GM23338 (cell line): ENCODE results near the gene SPG7. TPM values are rescaled to one million over a fixed set of nuclear protein-coding genes. Genes with fewer than 3 reads are reported as not detected.

ENCODE experiments used
- ATAC-seq: fragments of 200-7000 bp; cut with Tn5 transposase; 3 replicates; pipeline ENCODE4 v1.9.1; 2020
- DNase-seq: peaks from one replicate; pipeline ENCODE4 v3.0.0-alpha.2; 2015; ENCODE audit warnings: low spot score
- H2AFZ ChIP-seq: fragments of 200-600 bp; sonication (generic); 2 replicates; pipeline ENCODE4 v1.8.0; 2016; ENCODE audit warnings: antibody characterized with exemption, mild to moderate bottlenecking, moderate library complexity
- H3F3A ChIP-seq: fragments of 200-600 bp; sonication (generic); replicated peaks from 2 replicates; pipeline ENCODE4 v1.8.0; 2017; ENCODE audit warnings: antibody characterized with exemption, mixed run types, low read depth
- H3K27ac ChIP-seq: fragments of 200-600 bp; sonication (generic); 2 replicates; pipeline ENCODE4 v1.6.1; 2016; ENCODE audit warnings: low read depth
- H3K27me3 ChIP-seq: fragments of 200-600 bp; sonication (generic); 2 replicates; pipeline ENCODE4 v1.8.0; 2016; ENCODE audit warnings: mild to moderate bottlenecking, mixed run types, moderate library complexity; ENCODE audit not compliant: insufficient read depth
- H3K36me3 ChIP-seq: fragments of 200-600 bp; sonication (generic); 2 replicates; pipeline ENCODE4 v1.8.0; 2016; ENCODE audit warnings: mild to moderate bottlenecking; ENCODE audit not compliant: insufficient read depth
- H3K4me1 ChIP-seq: fragments of 200-600 bp; sonication (generic); 2 replicates; pipeline ENCODE4 v1.8.0; 2016; ENCODE audit warnings: mild to moderate bottlenecking, moderate library complexity; ENCODE audit not compliant: insufficient read depth
- H3K4me2 ChIP-seq: fragments of 200-600 bp; sonication (generic); 2 replicates; pipeline ENCODE4 v1.7.1; 2017; ENCODE audit warnings: mixed run types
- H3K4me3 ChIP-seq: fragments of 200-600 bp; sonication (generic); 2 replicates; pipeline ENCODE4 v1.6.1; 2016; ENCODE audit warnings: mixed run types
- H3K79me2 ChIP-seq: fragments of 200-600 bp; sonication (generic); replicated peaks from 2 replicates; pipeline ENCODE4 v1.8.0; 2017; ENCODE audit warnings: mild to moderate bottlenecking; ENCODE audit not compliant: insufficient read depth
- H3K9me2 ChIP-seq: fragments of 200-600 bp; sonication (generic); 2 replicates; pipeline ENCODE4 v1.8.0; 2017; ENCODE audit not compliant: insufficient read depth
- H4K20me1 ChIP-seq: fragments of 200-600 bp; sonication (generic); replicated peaks from 2 replicates; pipeline ENCODE4 v1.8.0; 2017; ENCODE audit warnings: mild to moderate bottlenecking; ENCODE audit not compliant: insufficient read depth
- H3K27ac Mint-ChIP-seq: 2 replicates; pipeline ENCODE4 v1.8.0; 2020; ENCODE audit warnings: inconsistent platforms, mild to moderate bottlenecking, moderate library complexity, mixed read lengths
- H3K27me3 Mint-ChIP-seq: 3 replicates; pipeline ENCODE4 v1.8.0; 2022; ENCODE audit warnings: low read depth, mild to moderate bottlenecking, moderate library complexity, mixed read lengths, inconsistent platforms; ENCODE audit not compliant: insufficient read depth, poor library complexity
- H3K36me3 Mint-ChIP-seq: 3 replicates; pipeline ENCODE4 v1.8.0; 2021; ENCODE audit warnings: low read depth, mild to moderate bottlenecking, inconsistent platforms, moderate library complexity, mixed read lengths
- H3K4me1 Mint-ChIP-seq: 3 replicates; pipeline ENCODE4 v1.8.0; 2020; ENCODE audit warnings: mild to moderate bottlenecking, inconsistent platforms, mixed read lengths
- H3K4me3 Mint-ChIP-seq: 3 replicates; pipeline ENCODE4 v1.8.0; 2021; ENCODE audit warnings: moderate library complexity, mild to moderate bottlenecking, inconsistent platforms, mixed read lengths
- H3K9me3 Mint-ChIP-seq: 3 replicates; pipeline ENCODE4 v1.8.0; 2020; ENCODE audit warnings: moderate library complexity, mild to moderate bottlenecking, inconsistent platforms, mixed read lengths
- CREB1 ChIP-seq: fragments of 250-450 bp; sonication (Bioruptor Pico); IDR thresholded peaks from 2 replicates; pipeline ENCODE4 v1.5.0; 2020; ENCODE audit warnings: low read depth, mild to moderate bottlenecking, moderate library complexity
- CTCF ChIP-seq, 2 experiments: fragments of 200-600 bp in 1 of 2; sonication (generic) in 1 of 2; conservative IDR thresholded peaks; 2 replicates each; pipeline versions ENCODE4 v1.5.1 to v1.6.1; 2016 to 2017; ENCODE audit warnings: antibody characterized with exemption in 2 of 2, low read depth in 2 of 2, mild to moderate bottlenecking in 2 of 2, moderate library complexity in 1 of 2
- ETS1 ChIP-seq: IDR thresholded peaks from 2 replicates; pipeline ENCODE4 v1.6.1; 2016; ENCODE audit warnings: antibody characterized with exemption
- EZH2 ChIP-seq: fragments of 200-600 bp; sonication (generic); IDR thresholded peaks from one replicate; pipeline ENCODE4 v1.8.0; 2017; ENCODE audit warnings: antibody characterized with exemption, mild to moderate bottlenecking, low read depth; ENCODE audit not compliant: unreplicated experiment
- EZH2phosphoT487 ChIP-seq: fragments of 200-600 bp; sonication (generic); IDR thresholded peaks from one replicate; pipeline ENCODE4 v1.8.1; 2018; ENCODE audit warnings: antibody characterized with exemption; ENCODE audit not compliant: unreplicated experiment
- JUNB ChIP-seq: IDR thresholded peaks from one replicate; pipeline ENCODE4 v1.6.1; 2016; ENCODE audit warnings: antibody characterized with exemption; ENCODE audit not compliant: unreplicated experiment
- NANOG ChIP-seq: IDR thresholded peaks from 2 replicates; pipeline ENCODE4 v1.6.1; 2016; ENCODE audit warnings: antibody characterized with exemption, borderline replicate concordance
- POLR2AphosphoS5 ChIP-seq: IDR thresholded peaks from 2 replicates; pipeline ENCODE4 v1.6.1; 2016; ENCODE audit warnings: antibody characterized with exemption, low read depth
- REST ChIP-seq: IDR thresholded peaks from one replicate; pipeline ENCODE4 v1.6.1; 2018; ENCODE audit warnings: antibody characterized with exemption; ENCODE audit not compliant: unreplicated experiment
- STAT1 ChIP-seq: IDR thresholded peaks from one replicate; pipeline ENCODE4 v1.6.1; 2016; ENCODE audit warnings: antibody characterized with exemption; ENCODE audit not compliant: unreplicated experiment
- ZNF114 ChIP-seq: fragments of 250-450 bp; sonication (Bioruptor Pico); IDR thresholded peaks from 2 replicates; pipeline ENCODE4 v1.5.0; 2020; ENCODE audit warnings: mild to moderate bottlenecking, moderate library complexity
- ZNF331 ChIP-seq: fragments of 250-450 bp; sonication (Bioruptor Pico); IDR thresholded peaks from 2 replicates; pipeline ENCODE4 v1.5.0; 2020; ENCODE audit warnings: low read depth, mild to moderate bottlenecking, moderate library complexity
- ZNF462 ChIP-seq: fragments of 250-450 bp; sonication (Bioruptor Pico); IDR thresholded peaks from 2 replicates; pipeline ENCODE4 v1.5.0; 2020; ENCODE audit warnings: mild to moderate bottlenecking, moderate library complexity
- polyA plus RNA-seq: library from polyadenylated mRNA; unstranded; fragments of >200 nt; fragmentation: Nextera tagmentation; extraction: Ambion mirVana; gene quantifications from 2 replicates; pipeline ENCODE4 v1.2.1, GENCODE V29; 2016
- total RNA-seq: library from RNA; depleted of rRNA; stranded (reverse); fragments of >200 nt; shearing (Covaris generic); gene quantifications from 2 replicates; pipeline ENCODE4 v1.2.3, GENCODE V29; 2014

SPG7 gene
- total and polyA plus RNA-seq, 2 experiments from 2014 or later, result 77.1 to 267 TPM

GRCh38 chr16:89572485-89573205 is 64.4 kb downstream of the SPG7 start:
- peaks cover 3% of the 10 kb centered on the region for H3K4me1 Mint-ChIP-seq
- H4K20me1 ChIP-seq, result no peaks in the 10 kb centered on the region
- H3K4me1 ChIP-seq, result peaks cover 5% of the 10 kb centered on the region; the same call in 1 of the 2 replicates
- ATAC-seq (no peak), DNase-seq (no peak)
- H3K27ac Mint-ChIP-seq, result no peak overlapping the region
- no peak overlapping the region for H3K4me3 Mint-ChIP-seq
- H3K27me3 ChIP-seq, result peaks cover 24% of the 10 kb centered on the region
- H3K36me3 Mint-ChIP-seq, result no peaks in the 10 kb centered on the region
- no peak overlapping the region for H3K4me3 ChIP-seq
- H3K9me3 Mint-ChIP-seq, result no peaks in the 10 kb centered on the region
- no peak overlapping the region for H3K4me2 ChIP-seq
- no peaks in the 10 kb centered on the region for H3K79me2 ChIP-seq
- no peaks in the 10 kb centered on the region for H3K36me3 ChIP-seq
- no peaks in the 10 kb centered on the region; the same call in 1 of the 2 replicates for H3F3A ChIP-seq
- no peak for TF ChIP-seq POLR2AphosphoS5
- TF ChIP-seq EZH2phosphoT487, result no peak
- TF ChIP-seq STAT1, result no peak
- TF ChIP-seq CTCF (conservative IDR thresholded peaks at IDR 0.05; ENCODE audit: low read depth in 2 of 2), result no peak
- no peak for TF ChIP-seq CREB1 (CRISPR knock-in tag)
- no peak for TF ChIP-seq ZNF331 (CRISPR knock-in tag)
- TF ChIP-seq ZNF114 (CRISPR knock-in tag), result no peak
- TF ChIP-seq JUNB, result no peak
- TF ChIP-seq ETS1, result no peak
- TF ChIP-seq EZH2, result no peak
- TF ChIP-seq ZNF462 (CRISPR knock-in tag), result no peak
- TF ChIP-seq REST, result no peak
- TF ChIP-seq NANOG, result no peak
- H2AFZ ChIP-seq, result no peak overlapping the region
- no peak overlapping the region for H3K27ac ChIP-seq
- no peaks in the 10 kb centered on the region for H3K9me2 ChIP-seq
- peaks cover 24% of the 10 kb centered on the region for H3K27me3 Mint-ChIP-seq
